OCI-LY7 (cell line): ENCODE measurements around the gene SSTR5. TPM values are rescaled to one million over a fixed set of nuclear protein-coding genes. Genes with fewer than 3 reads are reported as not detected.

Source experiments
- BruUV-seq: library from RNA; stranded (reverse); fragments of 400-500 nt; replicated peaks from 2 replicates; lab custom pipeline; 2021; lab: Mats Ljungman, UMichigan
- CTCF ChIA-PET: fragments of 300-600 bp; sonication (Branson Sonifier 250); formaldehyde crosslinking; loops from one replicate; lab custom pipeline; 2022; ENCODE audit warnings: antibody characterized with exemption; ENCODE audit not compliant: unreplicated experiment; lab: Charles Lee
- POLR2A ChIA-PET: fragments of 300-600 bp; sonication (Branson Sonifier 250); formaldehyde crosslinking; loops from one replicate; lab custom pipeline; 2022; ENCODE audit warnings: antibody characterized with exemption; lab: Charles Lee
- DNase-seq: peaks from one replicate; pipeline ENCODE4 v3.0.0-alpha.2; 2015; ENCODE audit warnings: low spot score
- H2AFZ ChIP-seq: fragments of 200-600 bp; sonication (generic), shearing (Covaris generic); 2 replicates; pipeline ENCODE4 v1.6.1; 2014; ENCODE audit warnings: mild to moderate bottlenecking, antibody characterized with exemption, low read length, moderate library complexity
- H3K27ac ChIP-seq: fragments of 200-600 bp; sonication (generic); 2 replicates; pipeline ENCODE4 v1.5.1; 2014; ENCODE audit warnings: mixed run types, low read depth, mild to moderate bottlenecking, moderate library complexity, low read length, inconsistent platforms; ENCODE audit not compliant: poor library complexity, severe bottlenecking
- H3K36me3 ChIP-seq: fragments of 200-600 bp; sonication (generic); 2 replicates; pipeline ENCODE4 v1.6.1; 2014; ENCODE audit warnings: mild to moderate bottlenecking, antibody characterized with exemption, low read length, moderate library complexity, mixed read lengths; ENCODE audit not compliant: insufficient read depth
- H3K4me1 ChIP-seq: fragments of 200-600 bp; sonication (generic); 2 replicates; pipeline ENCODE4 v1.5.1; 2014; ENCODE audit warnings: mild to moderate bottlenecking, low read length; ENCODE audit not compliant: insufficient read depth, poor library complexity, severe bottlenecking
- H3K4me2 ChIP-seq: fragments of 200-600 bp; sonication (generic); 2 replicates; pipeline ENCODE4 v1.6.1; 2014; ENCODE audit warnings: mild to moderate bottlenecking, low read length
- H3K4me3 ChIP-seq: fragments of 200-600 bp; sonication (generic); 2 replicates; pipeline ENCODE4 v1.5.1; 2014; ENCODE audit warnings: mild to moderate bottlenecking, low read depth, low read length; ENCODE audit not compliant: poor library complexity, severe bottlenecking
- H3K79me2 ChIP-seq: fragments of 200-600 bp; sonication (generic); 2 replicates; pipeline ENCODE4 v1.6.1; 2016; ENCODE audit warnings: low read depth, mild to moderate bottlenecking, low read length, moderate library complexity, mixed read lengths; ENCODE audit not compliant: insufficient read depth
- H3K9me2 ChIP-seq: fragments of 200-600 bp; sonication (generic); 2 replicates; pipeline ENCODE4 v1.6.1; 2016; ENCODE audit warnings: mild to moderate bottlenecking, low read length, mixed read lengths; ENCODE audit not compliant: insufficient read depth
- H3K9me3 ChIP-seq: fragments of 200-600 bp; sonication (generic); 2 replicates; pipeline ENCODE4 v1.6.1; 2014; ENCODE audit warnings: mild to moderate bottlenecking, mixed run types, low read length, mixed read lengths
- H4K20me1 ChIP-seq: fragments of 200-600 bp; sonication (generic); 2 replicates; pipeline ENCODE4 v1.6.1; 2014; ENCODE audit warnings: mild to moderate bottlenecking, antibody characterized with exemption, low read length, moderate library complexity, mixed read lengths; ENCODE audit not compliant: insufficient read depth
- CTCF ChIP-seq: fragments of 200-600 bp; sonication (generic); conservative IDR thresholded peaks from 2 replicates; pipeline ENCODE4 v1.5.1; 2014; ENCODE audit warnings: mild to moderate bottlenecking, antibody characterized with exemption, low read length, moderate library complexity, mixed read lengths
- EZH2phosphoT487 ChIP-seq: fragments of 200-600 bp; sonication (generic); IDR thresholded peaks from 2 replicates; pipeline ENCODE4 v1.6.1; 2018; ENCODE audit warnings: low read depth, borderline replicate concordance, mild to moderate bottlenecking, mixed run types, antibody characterized with exemption, low read length, moderate library complexity, mixed read lengths
- intact Hi-C: fragments of 100-400 bp; cut with micrococcal nuclease; formaldehyde crosslinking; loops from one replicate; pipeline ENCODE4 v1.10.0; 2022; ENCODE audit not compliant: unreplicated experiment
- total RNA-seq, 2 experiments: library from RNA; depleted of rRNA in 1 of 2; stranded (reverse); fragments of >200 nt in 1 of 2; shearing (Covaris generic) in 1 of 2; gene quantifications; 2 replicates each; pipeline ENCODE4 v1.2.3, GENCODE V29; 2014 to 2022

Gene SSTR5
- total RNA-seq, 2 experiments from 2014 or later: not detected

- ChIA-PET CTCF (no interaction called here), POLR2A (no interaction called here)
- no peaks in the 10 kb centered on the region for H3K4me1 ChIP-seq
- no peaks in the 10 kb centered on the region for H4K20me1 ChIP-seq
- H3K9me3 ChIP-seq: no peaks in the 10 kb centered on the region
- H3K4me2 ChIP-seq: no peak overlapping the region
- H3K4me3 ChIP-seq: no peak overlapping the region
- no peak overlapping the region for H2AFZ ChIP-seq
- intact Hi-C loops: no loop called here
- BruUV-seq: no TSS peak
- no peak for DNase-seq
- no peaks in the 10 kb centered on the region for H3K79me2 ChIP-seq
- TF ChIP-seq CTCF: no peak
- no peak for TF ChIP-seq EZH2phosphoT487
- H3K27ac ChIP-seq: no peak overlapping the region
- no peaks in the 10 kb centered on the region for H3K9me2 ChIP-seq
- H3K36me3 ChIP-seq: no peaks in the 10 kb centered on the region
These were observed 34.6 kb downstream of the SSTR5 start for GRCh38 chr16:1107141-1107540.

DNA sequence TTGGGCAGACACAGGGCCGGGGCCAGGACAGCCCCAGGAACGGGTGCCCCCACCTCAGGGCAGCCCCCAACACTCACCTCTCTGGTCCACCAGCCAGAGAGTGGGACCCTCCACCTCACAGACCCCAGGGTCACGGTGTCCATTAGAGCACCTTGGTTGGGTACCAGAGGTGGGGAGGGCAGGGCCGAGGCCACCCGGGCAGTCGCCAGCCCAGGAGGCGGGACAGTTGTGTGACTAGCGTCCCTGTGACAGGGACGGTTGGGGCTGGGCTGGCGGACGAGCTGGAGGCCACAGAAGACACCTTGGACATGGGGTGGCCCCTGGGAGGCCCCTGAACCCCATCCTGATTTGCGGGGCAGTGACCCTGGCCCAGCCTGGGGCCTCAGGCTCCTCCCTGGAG, 35.2 kb downstream of the SSTR5 start:
- no peak for TF ChIP-seq CTCF
- no peak for TF ChIP-seq EZH2phosphoT487
- no peaks in the 10 kb centered on the region for H3K9me2 ChIP-seq
- no TSS peak for BruUV-seq
- H4K20me1 ChIP-seq: no peaks in the 10 kb centered on the region
- H3K4me3 ChIP-seq: no peak overlapping the region
- POLR2A ChIA-PET: no interaction called here
- intact Hi-C loops: no loop called here
- H3K9me3 ChIP-seq: no peaks in the 10 kb centered on the region
- CTCF ChIA-PET: no interaction called here
- no peaks in the 10 kb centered on the region for H3K4me1 ChIP-seq
- H3K27ac ChIP-seq: no peak overlapping the region
- no peak overlapping the region for H3K4me2 ChIP-seq
- H3K79me2 ChIP-seq: no peaks in the 10 kb centered on the region
- no peak overlapping the region for H2AFZ ChIP-seq
- no peak for DNase-seq
- H3K36me3 ChIP-seq: no peaks in the 10 kb centered on the region

GRCh38 chr16:1108299-1109252, 36.0 kb downstream of the SSTR5 start:
- no TSS peak for BruUV-seq
- no peak for TF ChIP-seq CTCF
- TF ChIP-seq EZH2phosphoT487: no peak

More at GRCh38 chr16:1108299-1109252, 36.0 kb downstream of the SSTR5 start:
- H2AFZ ChIP-seq: no peak overlapping the region
- no peaks in the 10 kb centered on the region for H3K9me2 ChIP-seq
- no peaks in the 10 kb centered on the region for H3K79me2 ChIP-seq
- H4K20me1 ChIP-seq: no peaks in the 10 kb centered on the region
- POLR2A ChIA-PET: no interaction called here
- intact Hi-C loops: no loop called here
- H3K27ac ChIP-seq: no peak overlapping the region
- DNase-seq: no peak
- CTCF ChIA-PET: no interaction called here
- H3K4me2 ChIP-seq: no peak overlapping the region
- no peaks in the 10 kb centered on the region for H3K4me1 ChIP-seq
- H3K9me3 ChIP-seq: no peaks in the 10 kb centered on the region
- no peak overlapping the region for H3K4me3 ChIP-seq
- no peaks in the 10 kb centered on the region for H3K36me3 ChIP-seq
